C4-2B (cell line): ENCODE data around the gene APCDD1L.

Experiments used
- H3K27ac ChIP-seq: fragments of 450-650 bp; 2 replicates; pipeline ENCODE4 v1.5.1; 2017
- CTCF ChIP-seq: fragments of 450-650 bp; conservative IDR thresholded peaks from 2 replicates; pipeline ENCODE4 v1.5.1; 2017; ENCODE audit warnings: mild to moderate bottlenecking
- ZFX ChIP-seq: fragments of 450-650 bp; IDR thresholded peaks from 2 replicates; pipeline ENCODE4 v1.6.1; 2017

The APCDD1L gene

GRCh38 chr20:58519940-58520712, 4.9 kb upstream of the APCDD1L start:
- no peak overlapping the region for H3K27ac ChIP-seq

DNA sequence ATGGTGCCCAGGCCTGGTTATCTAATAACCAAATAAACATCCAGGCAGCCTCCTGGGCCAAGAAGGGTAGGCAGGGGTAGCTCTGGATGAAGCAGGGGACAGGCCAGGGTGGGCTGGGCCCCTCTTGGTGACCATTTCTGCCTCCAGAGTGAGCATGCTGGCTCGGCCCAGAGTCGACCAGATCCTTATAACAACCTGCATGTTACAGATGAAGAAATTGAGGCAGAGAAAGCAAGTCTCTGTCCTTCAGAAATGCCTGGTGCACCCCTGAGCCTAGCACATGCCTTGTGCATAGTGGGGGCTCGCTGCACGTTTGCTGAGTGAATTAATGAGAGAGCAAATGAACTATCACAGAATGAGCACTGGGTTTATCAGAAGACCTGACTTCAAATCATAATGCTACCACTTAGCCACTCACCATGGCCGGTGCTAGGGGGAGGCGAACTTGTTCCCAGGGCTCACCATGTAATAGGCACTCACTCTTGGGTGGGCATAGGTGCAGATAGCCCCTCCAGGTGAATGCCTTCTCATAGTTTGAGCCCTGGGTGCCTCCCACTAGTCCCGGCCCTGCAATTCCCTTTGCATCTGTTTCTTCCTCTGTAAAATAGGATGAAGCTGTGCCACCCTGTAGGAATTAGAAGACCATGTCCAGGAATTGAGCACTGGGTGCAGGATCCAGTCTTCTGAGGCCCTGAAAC, 3.8 kb upstream of the APCDD1L start:
- TF ChIP-seq CTCF (no peak), ZFX (no peak)
- H3K27ac ChIP-seq, result no peak overlapping the region

More at GRCh38 chr20:58519940-58520712, 4.9 kb upstream of the APCDD1L start:
- no peak for TF ChIP-seq CTCF
- no peak for TF ChIP-seq ZFX

DNA sequence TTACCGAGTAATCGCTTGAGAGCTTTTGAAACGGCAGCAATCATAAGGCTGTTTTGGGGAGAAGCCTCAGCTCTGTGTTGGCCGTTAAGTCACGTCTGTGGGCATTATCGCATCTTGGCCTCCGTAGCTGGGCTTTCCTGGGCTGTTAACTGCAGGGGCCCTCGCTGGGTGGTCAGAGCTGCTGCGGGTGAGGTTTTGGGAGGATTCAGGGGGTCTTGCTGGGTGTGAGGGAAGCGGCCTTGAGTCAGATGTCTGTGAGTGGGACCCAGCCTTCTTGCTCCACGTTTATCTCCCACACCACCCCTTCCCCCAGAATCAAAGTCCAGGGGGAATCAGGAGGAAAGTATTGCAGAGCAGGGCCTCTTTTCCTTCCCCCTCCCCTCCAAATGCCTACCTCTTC, 3.2 kb upstream of the APCDD1L start:
- H3K27ac ChIP-seq, result no peak overlapping the region
- TF ChIP-seq CTCF (no peak), ZFX (no peak)

DNA sequence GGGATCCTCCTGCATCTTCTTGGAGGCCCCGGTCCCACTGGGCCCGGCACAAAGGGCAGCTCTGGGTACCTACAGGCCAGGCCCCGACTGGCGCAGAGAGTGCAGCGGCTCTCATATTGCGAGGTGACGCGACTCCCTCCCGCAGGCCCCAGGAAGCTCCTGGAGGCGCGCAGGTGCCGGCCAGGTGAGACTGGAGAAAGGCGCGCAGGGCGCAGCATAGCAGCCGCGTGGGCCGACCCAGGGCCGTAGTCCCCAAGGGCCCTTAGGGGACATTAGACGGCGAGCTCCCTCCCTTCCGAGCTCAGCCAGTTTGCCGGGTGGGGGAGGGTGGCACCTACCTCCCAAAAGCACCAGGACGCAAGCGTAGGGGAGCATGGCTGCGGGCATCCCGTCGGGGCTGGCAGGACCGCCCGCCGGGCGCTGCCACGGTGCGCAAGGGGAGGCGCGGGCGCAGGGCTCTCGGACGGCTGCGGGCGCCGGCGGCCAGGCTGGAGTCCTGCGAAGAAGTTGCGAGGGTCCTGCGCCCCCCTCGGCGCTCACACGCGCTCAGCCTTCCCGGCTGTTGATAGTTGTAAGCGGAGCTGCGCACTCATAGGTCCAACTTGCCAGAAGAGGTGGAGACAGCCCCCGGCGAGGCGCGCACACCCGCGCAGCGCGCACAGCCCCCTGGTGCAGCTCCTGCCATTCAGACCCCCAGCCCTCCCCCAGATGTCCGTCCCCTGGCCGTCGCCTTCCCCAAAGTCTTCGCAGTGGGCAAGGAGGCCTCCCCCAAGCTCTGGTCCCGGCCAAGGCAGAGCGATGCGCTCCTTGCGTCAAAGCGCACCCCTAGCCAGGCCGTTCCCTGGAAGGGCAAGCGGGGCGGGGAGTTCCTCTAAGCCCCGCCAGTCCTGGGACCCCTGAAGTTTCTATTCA, 622 bp downstream of the APCDD1L start:
- TF ChIP-seq ZFX (no peak), CTCF (no peak)
- H3K27ac ChIP-seq, result no peak overlapping the region

DNA sequence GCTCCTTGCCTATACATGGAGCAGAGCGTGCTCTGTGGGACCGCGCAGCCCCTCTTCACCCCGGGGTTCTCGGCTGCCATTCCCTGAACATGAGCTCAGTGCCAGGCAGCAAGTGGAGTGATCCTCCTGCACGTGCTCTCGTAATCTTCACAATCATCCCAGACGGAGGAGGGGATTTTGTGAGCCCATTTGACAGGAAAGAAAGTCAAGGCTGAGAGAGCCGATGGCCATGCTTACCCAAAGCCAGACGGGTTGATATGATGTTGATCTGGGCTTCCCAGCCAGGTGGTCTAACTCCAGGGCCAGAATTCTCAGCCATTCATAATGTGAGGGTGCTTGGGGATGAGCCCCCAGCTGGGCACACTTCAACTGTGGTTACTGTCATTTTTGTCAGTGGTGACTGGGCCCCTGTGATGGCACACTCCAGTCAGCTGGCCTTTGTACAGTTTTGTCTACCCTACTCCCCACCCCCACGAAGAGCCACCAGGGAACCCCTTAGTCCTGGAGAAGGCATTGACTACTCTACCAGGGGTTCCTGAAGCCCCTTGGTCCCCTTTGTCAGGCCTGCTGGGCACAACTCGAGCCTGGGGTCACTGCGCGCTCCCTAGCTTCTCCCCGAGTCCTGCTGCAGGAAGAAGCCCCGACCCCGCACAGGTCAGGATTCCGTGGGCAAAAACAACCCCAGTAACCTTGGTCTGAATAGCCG, 1.5 kb downstream of the APCDD1L start:
- no peak overlapping the region for H3K27ac ChIP-seq
- no peak for TF ChIP-seq CTCF
- TF ChIP-seq ZFX, result no peak

- no peak for TF ChIP-seq CTCF
- TF ChIP-seq ZFX, result no peak
- no peak overlapping the region for H3K27ac ChIP-seq
These were observed 2.2 kb downstream of the APCDD1L start for GRCh38 chr20:58512808-58513552.
